ENCODE data around the gene YES1.
"Not testable (repeated sequence)": the region's sequence is repeated elsewhere in the genome, so short reads cannot be mapped to it uniquely, and the experiment has no call there.

Gene YES1

DNA sequence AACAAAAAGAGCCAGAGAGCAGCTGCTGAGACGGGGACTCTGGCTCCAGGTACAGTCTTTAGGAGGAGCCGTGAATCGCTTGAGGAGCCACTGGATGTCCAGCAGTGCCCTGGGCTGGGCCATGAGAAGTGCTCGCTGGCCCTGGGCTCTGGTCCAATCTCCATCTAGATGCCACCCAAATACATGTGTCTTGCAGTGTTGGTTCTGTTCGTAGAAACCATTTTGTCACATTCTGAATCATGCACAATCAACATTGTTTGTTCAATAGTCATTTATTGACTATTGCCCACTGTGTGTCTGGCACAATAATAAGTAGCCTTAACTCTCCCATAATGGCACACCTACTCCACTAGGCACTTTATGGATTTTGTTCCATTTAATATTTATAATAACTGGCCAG is 128.5 kb downstream of the YES1 start:
- no peak for DNase-seq (ENCODE audit: low spot score)

DNA sequence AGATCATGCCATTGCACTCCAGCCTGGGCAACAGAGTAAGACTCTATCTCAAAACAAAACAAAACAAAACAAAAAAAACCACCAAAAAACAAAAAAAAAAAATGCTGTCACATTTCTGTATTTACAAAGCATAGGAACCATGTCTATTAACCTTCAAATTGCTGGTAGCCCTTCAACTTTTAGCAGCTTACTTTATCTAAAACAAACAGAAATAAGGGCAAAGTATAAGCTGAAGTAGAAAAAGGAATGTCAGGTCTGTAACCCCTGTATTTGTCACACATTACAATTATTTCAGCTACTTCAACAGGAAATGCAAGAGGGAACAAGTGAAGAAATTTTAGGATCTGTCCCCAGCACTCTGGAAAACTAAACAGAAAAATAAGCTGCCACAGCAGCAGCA is 129.2 kb downstream of the YES1 start:
- DNase-seq (ENCODE audit: low spot score): no peak

DNA sequence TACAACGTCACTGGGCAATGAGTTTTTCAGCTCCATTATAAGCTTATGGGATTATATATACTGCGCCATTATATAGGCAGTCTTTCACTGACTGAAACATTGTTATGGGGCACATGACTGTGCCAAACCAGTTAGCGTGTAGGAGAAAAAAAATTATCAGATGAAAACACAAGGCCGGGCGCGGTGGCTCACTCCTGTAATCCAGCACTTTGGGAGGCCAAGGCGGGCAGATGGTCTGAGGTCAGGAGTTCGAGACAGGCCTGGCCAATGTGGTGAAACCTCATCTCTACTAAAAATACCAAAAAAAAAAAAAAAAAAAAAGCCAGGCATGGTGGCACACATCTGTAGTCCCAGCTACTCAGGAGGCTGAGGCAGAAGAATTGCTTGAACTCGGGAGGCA is 129.6 kb downstream of the YES1 start:
- DNase-seq (ENCODE audit: low spot score): not testable (repeated sequence)

DNA sequence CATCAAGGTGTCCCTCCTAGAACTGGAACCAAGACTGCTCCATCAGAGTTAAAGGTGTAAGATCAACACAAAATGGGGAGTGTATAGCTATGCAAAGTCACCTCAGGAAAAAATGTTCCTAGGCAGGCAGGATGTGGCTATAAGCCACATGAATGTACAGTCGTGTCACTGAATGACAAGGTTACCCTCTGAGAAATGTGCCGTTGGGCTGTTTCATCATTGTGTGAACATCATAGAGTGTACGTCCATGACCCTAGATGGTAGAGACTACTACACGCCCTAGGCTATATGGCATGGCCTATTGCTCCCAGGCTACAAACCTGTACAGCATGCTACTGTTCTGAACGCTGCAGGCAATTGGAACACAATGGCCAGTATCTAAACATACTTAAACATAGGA is 130.1 kb downstream of the YES1 start:
- DNase-seq (ENCODE audit: low spot score): no peak

DNA sequence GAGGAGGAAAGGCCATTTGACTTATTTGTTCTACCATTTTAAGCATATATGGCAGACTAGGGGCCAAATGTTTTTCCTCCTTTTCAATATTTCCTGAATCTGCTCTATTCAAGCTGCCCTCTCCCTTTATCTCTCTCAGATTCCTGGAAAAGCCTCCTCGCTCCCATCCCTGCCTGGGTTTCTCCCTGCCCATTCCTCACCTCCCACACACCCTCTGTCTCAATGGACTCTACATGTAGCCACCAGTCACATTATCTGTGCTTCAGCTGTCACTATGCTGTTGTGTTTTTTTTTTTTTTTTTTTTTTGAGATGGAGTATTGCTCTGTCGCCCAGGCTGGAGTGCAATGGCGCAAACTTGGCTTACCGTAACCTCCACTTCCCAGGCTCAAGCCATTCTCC is 131.7 kb downstream of the YES1 start:
- no peak for DNase-seq (ENCODE audit: low spot score)

DNA sequence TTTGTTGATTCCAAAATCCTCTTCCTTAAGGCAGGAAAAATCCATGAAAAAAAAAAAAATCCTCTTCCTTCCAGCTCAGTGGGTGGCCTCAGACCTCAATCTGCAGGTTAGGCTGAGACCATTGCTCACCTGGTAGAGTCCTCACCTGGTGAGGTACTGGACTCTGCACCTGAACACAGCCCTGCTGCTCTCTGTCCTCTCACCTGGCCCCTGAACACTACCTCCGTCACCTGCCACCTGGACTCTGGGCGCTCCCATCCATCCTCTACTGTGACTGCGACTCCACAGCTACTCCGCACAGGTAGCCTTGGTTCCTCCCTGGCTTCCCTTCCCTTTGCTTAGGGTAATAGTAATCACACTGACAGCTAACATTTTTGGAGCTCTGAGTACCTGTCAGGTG is 132.5 kb downstream of the YES1 start:
- no peak for DNase-seq (ENCODE audit: low spot score)

DNA sequence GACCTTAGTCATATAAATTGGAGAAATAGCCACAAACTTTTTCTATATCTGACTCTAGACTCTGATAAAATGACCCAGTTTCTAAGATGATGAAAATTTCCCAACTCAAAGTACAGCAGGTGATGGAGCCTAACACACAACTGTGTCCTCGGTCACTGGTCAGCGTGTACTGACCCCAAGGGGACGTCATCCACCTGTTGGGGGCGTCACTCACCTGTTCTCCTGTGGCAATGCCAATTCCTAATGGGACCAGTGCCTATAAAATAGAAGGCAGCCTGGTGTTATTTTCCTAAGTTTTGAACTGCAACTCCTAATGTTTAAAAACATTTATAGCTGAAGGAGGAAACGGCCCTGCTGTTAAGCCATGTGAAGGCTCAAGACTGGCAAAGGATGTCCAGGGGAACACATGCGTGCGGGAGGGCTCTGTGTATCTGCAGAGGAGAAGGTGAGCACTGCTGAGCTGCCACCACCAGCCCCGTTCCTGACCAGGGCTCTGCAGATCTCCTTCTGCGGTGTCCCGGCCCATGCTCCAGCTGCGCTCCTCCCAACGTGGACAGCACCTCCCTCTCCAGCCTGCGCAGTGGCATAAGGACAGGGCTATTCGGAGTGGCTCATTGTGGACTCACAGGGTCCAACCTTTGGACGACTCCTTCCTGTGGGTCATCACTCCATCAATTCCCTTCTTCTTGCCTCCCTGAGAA is 133.4 kb downstream of the YES1 start:
- DNase-seq (ENCODE audit: low spot score): no peak

DNA sequence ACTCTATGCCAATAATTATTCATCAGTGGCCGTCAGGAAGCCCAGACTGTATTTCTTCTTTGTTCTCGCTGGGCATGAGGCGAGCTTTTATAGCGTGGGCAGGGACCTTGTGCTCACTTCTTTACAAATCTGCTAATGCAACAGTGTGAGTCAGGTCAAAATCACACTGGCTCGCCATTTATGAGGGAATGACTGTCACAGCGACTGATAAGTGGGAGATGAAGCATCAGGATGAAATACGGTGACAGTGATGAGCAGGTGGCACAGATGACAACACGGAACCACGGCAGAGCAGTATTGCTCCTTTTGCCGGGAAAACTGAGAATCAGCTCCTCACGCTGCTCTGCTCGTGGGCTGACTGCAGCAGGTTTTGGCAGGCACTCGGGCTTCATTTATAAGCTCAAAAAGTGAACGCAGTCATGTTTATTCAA is 134.1 kb downstream of the YES1 start:
- DNase-seq (ENCODE audit: low spot score): no peak

DNA sequence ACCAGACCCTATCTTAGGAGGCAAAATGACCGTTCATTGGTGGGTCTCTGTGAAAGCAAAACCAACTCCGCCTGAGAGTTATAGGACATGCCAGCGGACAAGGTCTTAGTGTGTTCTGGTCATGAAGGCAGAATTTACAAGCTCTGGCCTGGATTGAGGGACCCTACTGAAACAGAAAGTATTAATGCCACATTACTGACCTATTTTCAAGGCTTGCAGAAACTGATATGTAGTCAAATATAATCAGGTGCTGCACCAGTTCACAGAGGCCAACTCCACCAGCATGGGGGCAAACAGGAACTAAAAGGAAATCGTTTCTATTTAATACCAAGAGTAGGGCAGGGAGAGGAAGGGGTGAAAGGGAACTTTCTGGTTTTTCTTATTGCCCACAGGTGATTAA is 134.9 kb downstream of the YES1 start:
- no peak for DNase-seq (ENCODE audit: low spot score)

DNA sequence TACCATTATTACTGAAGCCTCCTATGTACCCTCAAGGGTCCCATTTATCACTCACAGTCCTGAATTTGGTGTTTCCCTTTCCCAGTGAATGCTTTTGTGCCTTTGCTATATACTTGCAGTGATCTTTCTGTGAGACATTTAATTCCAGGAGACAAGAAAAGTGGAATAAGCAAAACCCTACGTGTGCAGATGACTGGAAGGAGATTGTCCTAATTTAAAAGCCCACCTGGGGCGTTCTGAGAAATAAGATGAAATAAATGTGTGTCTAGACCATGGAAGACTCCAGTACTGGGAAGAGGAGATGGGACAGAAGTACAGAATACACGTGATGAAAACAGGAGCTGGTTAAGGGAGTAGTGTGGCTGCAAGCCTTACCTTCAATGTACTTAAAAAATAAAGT is 135.3 kb downstream of the YES1 start:
- no peak for DNase-seq (ENCODE audit: low spot score)

DNA sequence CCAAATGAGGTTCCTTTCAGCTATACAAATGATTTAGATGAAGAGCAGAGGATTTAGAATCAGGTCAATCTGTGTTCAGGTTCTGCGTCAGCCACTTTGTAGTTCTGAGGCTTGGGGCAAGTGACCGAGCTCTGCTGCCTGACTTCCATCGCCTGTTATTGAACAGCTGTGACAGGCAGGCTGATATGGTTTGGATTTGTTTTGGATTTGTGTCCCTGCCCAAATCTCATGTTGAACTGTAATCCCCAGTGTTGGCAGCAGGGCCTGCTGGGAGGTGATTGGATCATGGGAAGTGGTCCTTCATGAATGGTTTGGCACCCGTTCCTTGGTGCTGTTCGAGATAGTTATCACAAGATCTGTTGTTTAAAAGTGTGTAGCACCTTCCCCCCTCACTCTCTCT is 136.0 kb downstream of the YES1 start:
- no peak for DNase-seq (ENCODE audit: low spot score)

DNA sequence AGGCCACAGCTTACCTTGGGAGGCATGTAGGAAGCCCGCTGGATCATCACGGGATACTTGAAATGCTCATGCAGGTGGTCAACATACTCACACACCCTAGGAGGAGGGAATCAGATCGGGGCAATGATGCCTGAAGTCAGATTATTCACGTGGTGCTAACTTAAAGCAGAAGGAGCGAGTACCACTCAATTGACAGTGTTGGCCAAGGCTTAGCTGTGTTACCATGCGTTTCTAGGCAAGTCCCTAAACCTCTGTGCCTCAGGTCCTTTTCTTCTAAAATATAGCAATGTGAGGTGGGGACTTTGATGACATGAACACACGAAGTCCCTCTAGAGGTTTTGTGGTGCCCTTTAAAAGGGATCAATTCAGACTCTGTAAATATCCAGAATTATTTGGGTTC is 136.7 kb downstream of the YES1 start:
- DNase-seq (ENCODE audit: low spot score): no peak

DNA sequence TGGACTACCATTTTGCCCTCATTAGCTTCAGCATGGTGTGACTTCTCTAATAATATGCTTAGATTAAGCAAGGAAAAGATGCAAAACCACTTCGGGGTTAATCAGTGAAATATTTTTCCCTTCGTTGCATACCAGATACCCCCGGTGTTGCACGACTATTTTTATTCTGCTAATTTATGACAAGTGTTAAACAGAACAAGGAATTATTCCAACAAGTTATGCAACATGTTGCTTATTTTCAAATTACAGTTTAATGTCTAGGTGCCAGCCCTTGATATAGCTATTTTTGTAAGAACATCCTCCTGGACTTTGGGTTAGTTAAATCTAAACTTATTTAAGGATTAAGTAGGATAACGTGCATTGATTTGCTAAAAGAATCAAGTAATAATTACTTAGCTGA is 138.3 kb downstream of the YES1 start:
- no peak for DNase-seq (ENCODE audit: low spot score)

DNA sequence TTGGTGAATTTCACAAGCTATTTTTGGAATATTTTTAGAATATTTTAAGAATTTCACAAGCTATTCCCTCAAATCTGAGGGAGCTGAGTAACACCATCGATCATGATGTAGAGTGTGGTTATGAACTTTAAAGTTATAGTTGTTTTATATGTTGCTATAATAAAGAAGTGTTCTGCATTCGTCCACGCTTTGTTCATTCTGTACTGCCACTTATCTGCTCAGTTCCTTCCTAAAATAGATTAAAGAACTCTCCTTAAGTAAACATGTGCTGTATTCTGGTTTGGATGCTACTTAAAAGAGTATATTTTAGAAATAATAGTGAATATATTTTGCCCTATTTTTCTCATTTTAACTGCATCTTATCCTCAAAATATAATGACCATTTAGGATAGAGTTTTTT is 138.7 kb downstream of the YES1 start:
- DNase-seq (ENCODE audit: low spot score): no peak

All from kidney tubule cell (primary cell).